Hematopoietic multipotent progenitor cell treated with erythropoietin and hydrocortisone succinate and interleukin-3 and kit ligand, for 4 days (in vitro differentiated cells): ENCODE data around the gene IL21R.

ENCODE experiments used
- DNase-seq: peaks from one replicate; pipeline ENCODE4 v3.0.0-alpha.2; 2015

Gene IL21R

GRCh38 chr16:27465483-27465879 is 63.5 kb downstream of the IL21R start:
- no peak for DNase-seq

- DNase-seq, result no peak
These were observed 67.1 kb downstream of the IL21R start for GRCh38 chr16:27468941-27469531.

GRCh38 chr16:27470567-27471431 is 68.8 kb downstream of the IL21R start:
- no peak for DNase-seq

GRCh38 chr16:27471661-27472060 is 69.7 kb downstream of the IL21R start:
- DNase-seq, result no peak

- DNase-seq, result no peak
These were observed 70.4 kb downstream of the IL21R start for GRCh38 chr16:27472091-27473020.

- no peak for DNase-seq
These were observed 71.3 kb downstream of the IL21R start for GRCh38 chr16:27473101-27473900.

- DNase-seq, result no peak
These were observed 72.1 kb downstream of the IL21R start for GRCh38 chr16:27474041-27474440.

- DNase-seq, result no peak
These were observed 72.9 kb downstream of the IL21R start for GRCh38 chr16:27474921-27475320.

GRCh38 chr16:27475561-27475960 is 73.6 kb downstream of the IL21R start:
- DNase-seq, result no peak

GRCh38 chr16:27476240-27476639 is 74.3 kb downstream of the IL21R start:
- DNase-seq, result no peak

- no peak for DNase-seq
These were observed 78.8 kb downstream of the IL21R start for GRCh38 chr16:27480761-27481160.

GRCh38 chr16:27481282-27481934 is 79.4 kb downstream of the IL21R start:
- no peak for DNase-seq

- DNase-seq, result no peak
These were observed 80.6 kb downstream of the IL21R start for GRCh38 chr16:27482397-27483087.

GRCh38 chr16:27483088-27483437 is 81.1 kb downstream of the IL21R start:
- DNase-seq, result no peak

GRCh38 chr16:27483624-27484023 is 81.7 kb downstream of the IL21R start:
- DNase-seq, result no peak

- no peak for DNase-seq
These were observed 83.2 kb downstream of the IL21R start for GRCh38 chr16:27485126-27485525.

GRCh38 chr16:27485811-27486210 is 83.8 kb downstream of the IL21R start:
- no peak for DNase-seq

- DNase-seq, result no peak
These were observed 84.4 kb downstream of the IL21R start for GRCh38 chr16:27486344-27486743.

GRCh38 chr16:27486760-27487159 is 84.8 kb downstream of the IL21R start:
- DNase-seq, result no peak

- no peak for DNase-seq
These were observed 87.4 kb downstream of the IL21R start for GRCh38 chr16:27489421-27489820.

- DNase-seq, result no peak
These were observed 87.9 kb downstream of the IL21R start for GRCh38 chr16:27489906-27490305.
